ENCODE data around the gene YAF2. TPM values are rescaled to one million over a fixed set of nuclear protein-coding genes. Genes with fewer than 3 reads are reported as not detected.

Gene YAF2
- total and polyA plus RNA-seq, 2 of the 13 experiments (the other 11 are each of a cell fraction or from before 2014, with no cell fraction given), result 8.4 to 11.7 TPM

GRCh38 chr12:42186793-42187192, 51.3 kb downstream of the YAF2 start:
- in situ Hi-C loops (cut with HindIII; ENCODE audit: extremely low pct_ligation_motif_present, low pct_unique_long_range_greater_than_20kb) (no loop called here), intact Hi-C loops (cut with micrococcal nuclease; ENCODE audit: unreplicated experiment) (no loop called here)
- Histone ChIP-seq H3K27ac (ENCODE audit: extremely low read length, insufficient read depth, low read length) (no peak overlapping the region), H3K9me3 (ENCODE audit: low read length) (no peaks in the 10 kb centered on the region), H3K4me3 (replicated peaks in 1 of 3; ENCODE audit: insufficient read depth in 1 of 3, low read depth in 2 of 3, low read length in 3 of 3) (no peak overlapping the region), H3K4me2 (ENCODE audit: low read depth, low read length) (no peak overlapping the region), H4K20me1 (ENCODE audit: insufficient read depth, low read length) (no peaks in the 10 kb centered on the region), H3K27me3 (ENCODE audit: control insufficient read depth in 1 of 2, insufficient read depth in 2 of 2, low read length in 2 of 2) (no peaks in the 10 kb centered on the region), H3K4me1 (ENCODE audit: insufficient read depth, low read length) (no peaks in the 10 kb centered on the region), H3K9ac (ENCODE audit: insufficient read depth, low read depth, low read length) (no peak overlapping the region), H2AFZ (ENCODE audit: low read length) (no peak overlapping the region), H3K79me2 (ENCODE audit: insufficient read depth, low read length) (no peaks in the 10 kb centered on the region), H3K36me3 (replicated peaks in 1 of 2; ENCODE audit: control insufficient read depth in 1 of 2, insufficient read depth in 2 of 2, low read length in 2 of 2) (0 out of 5 replicates have a peak, but pooled peaks cover 0 to 2% of the 10 kb centered on the region in 2 experiments)
- ATAC-seq (no peak), FAIRE-seq (no peak), DNase-seq (ENCODE audit: low spot score) (no peak)
- TF ChIP-seq HNRNPL (IDR thresholded peaks at IDR 0.05; ENCODE audit: low read depth, low read length) (no peak), ZNF549 (CRISPR knock-in tag; IDR thresholded peaks at IDR 0.05) (no peak), EP300 (IDR thresholded peaks at IDR 0.05; ENCODE audit: low read depth in 2 of 2, low read length in 2 of 2) (no peak), EP300 (CRISPR knock-in tag; IDR thresholded peaks at IDR 0.05; ENCODE audit: borderline replicate concordance) (no peak), ZNF367 (CRISPR knock-in tag; IDR thresholded peaks at IDR 0.05; ENCODE audit: borderline replicate concordance) (no peak), TEAD2 (CRISPR knock-in tag; IDR thresholded peaks at IDR 0.05) (no peak)
- POLR2A ChIA-PET, result no interaction called here
- BruUV-seq (replicated peaks), result no TSS peak
- 93% methylated on average over 2 of the region's 2 CpGs for WGBS (ENCODE audit: low lambda C conversion rate)
- CTCF ChIA-PET (ENCODE audit: low intra/inter-chr PET ratio, low total read pairs), result no interaction called here

- ATAC-seq (no peak), FAIRE-seq (no peak), DNase-seq (ENCODE audit: low spot score) (no peak)
- POLR2A ChIA-PET, result no interaction called here
- Histone ChIP-seq H3K4me1 (ENCODE audit: insufficient read depth, low read length) (peaks cover 11% of the 10 kb centered on the region), H3K79me2 (ENCODE audit: insufficient read depth, low read length) (no peaks in the 10 kb centered on the region), H3K27ac (ENCODE audit: extremely low read length, insufficient read depth, low read length) (no peak overlapping the region), H3K4me2 (ENCODE audit: low read depth, low read length) (no peak overlapping the region), H3K9me3 (ENCODE audit: low read length) (no peaks in the 10 kb centered on the region), H3K4me3 (replicated peaks in 1 of 3; ENCODE audit: insufficient read depth in 1 of 3, low read depth in 2 of 3, low read length in 3 of 3) (no peak overlapping the region), H3K36me3 (replicated peaks in 1 of 2; ENCODE audit: control insufficient read depth in 1 of 2, insufficient read depth in 2 of 2, low read length in 2 of 2) (0 out of 5 replicates have a peak, but pooled peaks cover 0 to 2% of the 10 kb centered on the region in 2 experiments), H3K9ac (ENCODE audit: insufficient read depth, low read depth, low read length) (no peak overlapping the region), H2AFZ (ENCODE audit: low read length) (no peak overlapping the region), H3K27me3 (ENCODE audit: control insufficient read depth in 1 of 2, insufficient read depth in 2 of 2, low read length in 2 of 2) (no peaks in the 10 kb centered on the region), H4K20me1 (ENCODE audit: insufficient read depth, low read length) (no peaks in the 10 kb centered on the region)
- in situ Hi-C loops (cut with HindIII; ENCODE audit: extremely low pct_ligation_motif_present, low pct_unique_long_range_greater_than_20kb), result no loop called here
- no TSS peak for BruUV-seq (replicated peaks)
- CTCF ChIA-PET (ENCODE audit: low intra/inter-chr PET ratio, low total read pairs), result no interaction called here
- 95% methylated on average over 2 of the region's 2 CpGs for WGBS (ENCODE audit: low lambda C conversion rate)
- intact Hi-C loops (cut with micrococcal nuclease; ENCODE audit: unreplicated experiment), result no loop called here
- no peak for TF ChIP-seq ZNF430 (CRISPR knock-in tag; IDR thresholded peaks at IDR 0.05)
- TF ChIP-seq, protein P1, sequence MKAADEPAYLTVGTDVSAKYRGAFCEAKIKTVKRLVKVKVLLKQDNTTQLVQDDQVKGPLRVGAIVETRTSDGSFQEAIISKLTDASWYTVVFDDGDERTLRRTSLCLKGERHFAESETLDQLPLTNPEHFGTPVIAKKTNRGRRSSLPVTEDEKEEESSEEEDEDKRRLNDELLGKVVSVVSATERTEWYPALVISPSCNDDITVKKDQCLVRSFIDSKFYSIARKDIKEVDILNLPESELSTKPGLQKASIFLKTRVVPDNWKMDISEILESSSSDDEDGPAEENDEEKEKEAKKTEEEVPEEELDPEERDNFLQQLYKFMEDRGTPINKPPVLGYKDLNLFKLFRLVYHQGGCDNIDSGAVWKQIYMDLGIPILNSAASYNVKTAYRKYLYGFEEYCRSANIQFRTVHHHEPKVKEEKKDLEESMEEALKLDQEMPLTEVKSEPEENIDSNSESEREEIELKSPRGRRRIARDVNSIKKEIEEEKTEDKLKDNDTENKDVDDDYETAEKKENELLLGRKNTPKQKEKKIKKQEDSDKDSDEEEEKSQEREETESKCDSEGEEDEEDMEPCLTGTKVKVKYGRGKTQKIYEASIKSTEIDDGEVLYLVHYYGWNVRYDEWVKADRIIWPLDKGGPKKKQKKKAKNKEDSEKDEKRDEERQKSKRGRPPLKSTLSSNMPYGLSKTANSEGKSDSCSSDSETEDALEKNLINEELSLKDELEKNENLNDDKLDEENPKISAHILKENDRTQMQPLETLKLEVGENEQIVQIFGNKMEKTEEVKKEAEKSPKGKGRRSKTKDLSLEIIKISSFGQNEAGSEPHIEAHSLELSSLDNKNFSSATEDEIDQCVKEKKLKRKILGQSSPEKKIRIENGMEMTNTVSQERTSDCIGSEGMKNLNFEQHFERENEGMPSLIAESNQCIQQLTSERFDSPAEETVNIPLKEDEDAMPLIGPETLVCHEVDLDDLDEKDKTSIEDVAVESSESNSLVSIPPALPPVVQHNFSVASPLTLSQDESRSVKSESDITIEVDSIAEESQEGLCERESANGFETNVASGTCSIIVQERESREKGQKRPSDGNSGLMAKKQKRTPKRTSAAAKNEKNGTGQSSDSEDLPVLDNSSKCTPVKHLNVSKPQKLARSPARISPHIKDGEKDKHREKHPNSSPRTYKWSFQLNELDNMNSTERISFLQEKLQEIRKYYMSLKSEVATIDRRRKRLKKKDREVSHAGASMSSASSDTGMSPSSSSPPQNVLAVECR (CRISPR knock-in tag; IDR thresholded peaks at IDR 0.05; ENCODE audit: borderline replicate concordance), result no peak
- no peak for TF ChIP-seq HNF4A (CRISPR knock-in tag; IDR thresholded peaks at IDR 0.05)
- no peak for TF ChIP-seq ARID3A (IDR thresholded peaks at IDR 0.05; ENCODE audit: low read depth, low read length)
- no peak for TF ChIP-seq STAG1 (CRISPR knock-in tag; IDR thresholded peaks at IDR 0.05)
- no peak for TF ChIP-seq ZUFSP (CRISPR knock-in tag; IDR thresholded peaks at IDR 0.05; ENCODE audit: borderline replicate concordance)
Measured at GRCh38 chr12:42182394-42182793, 55.7 kb downstream of the YAF2 start.

Data from HepG2 (cell line).